Ascending aorta (tissue), 2 donors: ENCODE measurements around the gene CYB5R4. TPM values are rescaled to one million over a fixed set of nuclear protein-coding genes. Genes with fewer than 3 reads are reported as not detected.

ENCODE experiments used
- DNase-seq, 2 donors: peaks; one replicate each; pipeline ENCODE4 v3.0.0-alpha.2; 2019; ENCODE audit warnings: low spot score in 2 of 2
- H3K27ac ChIP-seq, 2 donors: fragments of 200-600 bp; sonication (generic); one replicate each; pipeline ENCODE4 v1.5.1; 2016 to 2017; ENCODE audit warnings: mild to moderate bottlenecking in 1 of 2
- H3K27me3 ChIP-seq: fragments of 200-600 bp; sonication (generic); one replicate; pipeline ENCODE4 v1.5.1; 2017
- H3K36me3 ChIP-seq, 2 donors: fragments of 200-600 bp; sonication (generic); one replicate each; pipeline ENCODE4 v1.5.1; 2016
- H3K4me1 ChIP-seq, 2 donors: fragments of 200-600 bp; sonication (generic); one replicate each; pipeline ENCODE4 v1.5.1; 2016 to 2017; ENCODE audit warnings: mild to moderate bottlenecking in 1 of 2
- H3K4me3 ChIP-seq, 2 donors: fragments of 200-600 bp; sonication (generic); one replicate each; pipeline ENCODE4 v1.5.1; 2016 to 2017; ENCODE audit warnings: mild to moderate bottlenecking in 1 of 2
- H3K9me3 ChIP-seq, 2 donors: fragments of 200-600 bp; sonication (generic); one replicate each; pipeline ENCODE4 v1.5.1; 2016
- CTCF ChIP-seq, 3 experiments: fragments of 200-600 bp in 2 of 3; fragments of 450-650 bp in 1 of 3; sonication (generic) in 2 of 3; IDR thresholded peaks; one replicate each; pipeline ENCODE4 v1.5.1; 2016 to 2019; ENCODE audit warnings: antibody characterized with exemption in 3 of 3, mild to moderate bottlenecking in 1 of 3, moderate library complexity in 1 of 3
- intact Hi-C: fragments of 100-400 bp; cut with DNase I; formaldehyde crosslinking; loops from one replicate; pipeline ENCODE4 v1.15.1; 2023
- total RNA-seq: library from RNA; depleted of rRNA; stranded (reverse); fragments of >200 nt; gene quantifications from one replicate; pipeline ENCODE4 v1.1.0, GENCODE V29; 2016

The CYB5R4 gene
- total RNA-seq, 1 donor from 2014 or later: 0.53 TPM

- intact Hi-C loops: no loop called here
- Histone ChIP-seq H3K9me3 (no peaks in the 10 kb centered on the region), H3K36me3 (peaks cover 8 to 36% of the 10 kb centered on the region in 2 donors), H3K27ac (no peak overlapping the region), H3K4me1 (peaks cover 0 to 6% of the 10 kb centered on the region in 2 donors), H3K4me3 (no peak overlapping the region), H3K27me3 (no peaks in the 10 kb centered on the region)
- TF ChIP-seq CTCF (IDR thresholded peaks at IDR 0.05): no peak
- peak; percentile 25 to 65 for DNase-seq
Measured at GRCh38 chr6:83867527-83868161, 8.2 kb downstream of the CYB5R4 start.

- TF ChIP-seq CTCF (IDR thresholded peaks at IDR 0.05): no peak
- peaks cover 8 to 36% of the 10 kb centered on the region in 2 donors for H3K36me3 ChIP-seq
- no peaks in the 10 kb centered on the region for H3K27me3 ChIP-seq
- H3K4me1 ChIP-seq: peaks cover 0 to 9% of the 10 kb centered on the region in 2 donors
- intact Hi-C loops: no loop called here
- no peak overlapping the region for H3K27ac ChIP-seq
- H3K9me3 ChIP-seq: no peaks in the 10 kb centered on the region
- DNase-seq: no peak
- H3K4me3 ChIP-seq: no peak overlapping the region
Measured at GRCh38 chr6:83868639-83869038, 9.2 kb downstream of the CYB5R4 start.

- no peak for TF ChIP-seq CTCF (IDR thresholded peaks at IDR 0.05)
- Histone ChIP-seq H3K36me3 (peaks cover 3 to 20% of the 10 kb centered on the region in 2 donors), H3K27ac (no peak overlapping the region), H3K9me3 (no peaks in the 10 kb centered on the region), H3K4me3 (no peak overlapping the region), H3K4me1 (peaks cover 0 to 9% of the 10 kb centered on the region in 2 donors), H3K27me3 (no peaks in the 10 kb centered on the region)
- intact Hi-C loops: no loop called here
- DNase-seq: no peak
Measured at GRCh38 chr6:83870649-83871048, 11.2 kb downstream of the CYB5R4 start.

GRCh38 chr6:83872386-83873118, 13.1 kb downstream of the CYB5R4 start:
- Histone ChIP-seq H3K27ac (no peak overlapping the region), H3K4me3 (no peak overlapping the region)
- no peak for DNase-seq

GRCh38 chr6:83873869-83874268, 14.4 kb downstream of the CYB5R4 start:
- Histone ChIP-seq H3K36me3 (no peaks in the 10 kb centered on the region), H3K4me3 (no peak overlapping the region), H3K27me3 (no peaks in the 10 kb centered on the region), H3K27ac (no peak overlapping the region), H3K9me3 (no peaks in the 10 kb centered on the region), H3K4me1 (peaks cover 0 to 9% of the 10 kb centered on the region in 2 donors)
- intact Hi-C loops: no loop called here
- no peak for DNase-seq
- TF ChIP-seq CTCF (IDR thresholded peaks at IDR 0.05): no peak

More at GRCh38 chr6:83872386-83873118, 13.1 kb downstream of the CYB5R4 start:
- peaks cover 0 to 9% of the 10 kb centered on the region in 2 donors for H3K4me1 ChIP-seq
- TF ChIP-seq CTCF (IDR thresholded peaks at IDR 0.05): no peak
- peaks cover 0 to under 1% of the 10 kb centered on the region in 2 donors for H3K36me3 ChIP-seq
- H3K9me3 ChIP-seq: no peaks in the 10 kb centered on the region
- intact Hi-C loops: no loop called here
- H3K27me3 ChIP-seq: no peaks in the 10 kb centered on the region
